ENCODE results near the gene ERMN.

DNA sequence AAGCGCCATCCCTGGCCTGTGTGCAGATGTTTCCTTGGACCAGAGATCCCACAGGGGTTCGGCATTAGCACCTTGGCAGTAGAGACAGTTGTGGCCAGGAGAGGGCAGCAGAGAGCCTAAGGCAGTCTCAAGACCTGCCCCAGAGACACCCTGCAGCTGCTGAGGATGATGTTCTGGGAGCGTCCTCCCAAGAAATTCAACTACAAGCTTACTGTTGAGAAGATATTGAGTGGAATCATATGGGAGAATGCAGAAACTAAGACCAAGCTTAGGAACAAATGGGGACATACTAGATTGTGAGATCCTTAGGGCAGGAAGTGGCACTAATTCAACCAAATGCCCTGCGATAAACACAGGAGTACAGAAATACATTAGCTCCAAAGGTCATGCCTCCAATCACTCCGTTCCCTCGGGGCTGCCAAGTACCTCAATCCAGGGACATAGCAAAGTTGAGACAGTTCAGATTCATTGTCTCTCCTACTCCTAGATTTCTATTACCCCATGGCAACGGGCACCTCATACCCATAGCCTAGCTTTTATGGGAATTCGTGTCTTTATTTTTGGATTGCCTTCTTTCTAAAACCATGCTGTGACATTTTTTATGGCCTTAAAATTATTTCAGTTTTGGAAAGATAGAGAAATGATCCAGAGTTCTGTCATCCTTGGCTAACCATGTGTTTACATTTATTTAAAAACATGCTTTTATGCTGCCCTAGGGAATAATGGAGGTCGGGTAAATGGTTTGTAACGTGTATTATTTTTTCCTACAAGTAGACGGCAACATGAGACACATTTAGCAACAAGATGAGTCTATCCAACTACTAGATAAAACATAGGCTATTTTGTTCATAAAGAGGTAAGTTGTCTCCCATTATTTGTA, 2.2 kb upstream of the ERMN start:
- peak; percentile 82 to 91 (median 88) for TF ChIP-seq CTCF (IDR thresholded peaks at IDR 0.05)
- TF ChIP-seq POLR2A (IDR thresholded peaks at IDR 0.05) = no peak

Data from Peyer's patch (tissue), 4 donors.